Mammary epithelial cell (primary cell): ENCODE data around the gene PLEK.

Experiments
- EZH2 ChIP-seq: IDR thresholded peaks from 2 replicates; pipeline ENCODE4 v1.6.1; 2012; ENCODE audit warnings: low read length, inconsistent platforms, borderline replicate concordance
- TF ChIP-seq, protein P1 (sequence below), 2 donors: IDR thresholded peaks in 1 of 2; conservative IDR thresholded peaks in 1 of 2; 2 replicates each; pipeline ENCODE4 v1.5.1; 2011 to 2012; ENCODE audit warnings: inconsistent platforms in 2 of 2, low read length in 2 of 2, mild to moderate bottlenecking in 2 of 2, control low read depth in 1 of 2, low read depth in 1 of 2; ENCODE audit not compliant: insufficient read depth in 1 of 2; ENCODE audit errors: extremely low read depth in 1 of 2

DNA sequence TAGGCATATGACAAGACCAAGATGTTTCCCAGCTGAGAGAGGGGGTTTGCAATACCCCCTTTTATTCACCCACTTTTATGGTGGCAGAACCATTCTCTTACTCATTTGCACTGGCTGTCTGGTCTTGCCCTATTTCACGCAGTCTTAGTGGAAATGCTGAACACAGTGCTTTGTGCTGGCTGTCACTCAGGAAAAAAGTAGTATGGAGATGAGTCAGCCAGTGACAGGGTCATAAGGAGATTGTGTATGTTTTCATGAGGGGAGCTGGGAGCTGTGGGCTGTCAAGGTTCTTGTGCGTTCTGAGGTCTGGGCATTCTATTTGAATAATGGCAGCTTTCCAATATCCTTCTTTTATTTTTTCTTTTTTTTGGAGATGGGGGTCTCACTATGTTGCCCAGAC is 34.4 kb upstream of the PLEK start:
- TF ChIP-seq, protein P1, sequence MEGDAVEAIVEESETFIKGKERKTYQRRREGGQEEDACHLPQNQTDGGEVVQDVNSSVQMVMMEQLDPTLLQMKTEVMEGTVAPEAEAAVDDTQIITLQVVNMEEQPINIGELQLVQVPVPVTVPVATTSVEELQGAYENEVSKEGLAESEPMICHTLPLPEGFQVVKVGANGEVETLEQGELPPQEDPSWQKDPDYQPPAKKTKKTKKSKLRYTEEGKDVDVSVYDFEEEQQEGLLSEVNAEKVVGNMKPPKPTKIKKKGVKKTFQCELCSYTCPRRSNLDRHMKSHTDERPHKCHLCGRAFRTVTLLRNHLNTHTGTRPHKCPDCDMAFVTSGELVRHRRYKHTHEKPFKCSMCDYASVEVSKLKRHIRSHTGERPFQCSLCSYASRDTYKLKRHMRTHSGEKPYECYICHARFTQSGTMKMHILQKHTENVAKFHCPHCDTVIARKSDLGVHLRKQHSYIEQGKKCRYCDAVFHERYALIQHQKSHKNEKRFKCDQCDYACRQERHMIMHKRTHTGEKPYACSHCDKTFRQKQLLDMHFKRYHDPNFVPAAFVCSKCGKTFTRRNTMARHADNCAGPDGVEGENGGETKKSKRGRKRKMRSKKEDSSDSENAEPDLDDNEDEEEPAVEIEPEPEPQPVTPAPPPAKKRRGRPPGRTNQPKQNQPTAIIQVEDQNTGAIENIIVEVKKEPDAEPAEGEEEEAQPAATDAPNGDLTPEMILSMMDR (conservative IDR thresholded peaks at IDR 0.05 in 1 of 2, IDR thresholded peaks at IDR 0.05 in 1 of 2; ENCODE audit: extremely low read depth in 1 of 2, insufficient read depth in 1 of 2, low read depth in 1 of 2, low read length in 2 of 2): no peak
- no peak for TF ChIP-seq EZH2
